Lower lobe of right lung (tissue), 2 donors: ENCODE data around the gene CPT1C. TPM values are rescaled to one million over a fixed set of nuclear protein-coding genes. Genes with fewer than 3 reads are reported as not detected.

ENCODE experiments used
- ATAC-seq, 2 donors: fragments of 200-7000 bp; cut with Tn5 transposase; one replicate each; pipeline ENCODE4 v1.9.1; 2020 to 2022; ENCODE audit warnings: mild to moderate bottlenecking in 2 of 2, moderate library complexity in 2 of 2
- DNase-seq: peaks from one replicate; pipeline ENCODE4 v3.0.0-alpha.2; 2020
- H3K27ac ChIP-seq: fragments of 200-600 bp; one replicate; pipeline ENCODE4 v1.8.0; 2022
- H3K27me3 ChIP-seq: fragments of 200-600 bp; one replicate; pipeline ENCODE4 v1.8.0; 2022; ENCODE audit warnings: low read depth
- H3K36me3 ChIP-seq: fragments of 200-600 bp; one replicate; pipeline ENCODE4 v1.8.0; 2022; ENCODE audit warnings: mild to moderate bottlenecking
- H3K4me1 ChIP-seq: fragments of 200-600 bp; one replicate; pipeline ENCODE4 v1.8.0; 2022
- H3K4me3 ChIP-seq: fragments of 200-600 bp; one replicate; pipeline ENCODE4 v1.8.0; 2022; ENCODE audit warnings: mild to moderate bottlenecking
- H3K9me3 ChIP-seq: fragments of 200-600 bp; one replicate; pipeline ENCODE4 v1.8.0; 2022
- CTCF ChIP-seq: fragments of 200-600 bp; IDR thresholded peaks from one replicate; pipeline ENCODE4 v1.8.0; 2022; ENCODE audit warnings: antibody characterized with exemption, mild to moderate bottlenecking
- intact Hi-C: fragments of 100-400 bp; cut with DNase I; formaldehyde crosslinking; loops from one replicate; pipeline ENCODE4 v1.11.0; 2022
- long read RNA-seq: library from polyadenylated mRNA; unstranded; transcript quantifications from one replicate; pipeline ENCODE4 v2.0.0, GENCODE V29; 2021
- total RNA-seq: library from RNA; stranded (reverse); fragmentation: NEBNext Ultra II Directional; extraction: Animal tissue kit (Norgen Biotek cat#: 25700); gene quantifications from one replicate; pipeline ENCODE4 v1.2.1, GENCODE V29; 2021
- donor health status: DM: no; HTN: yes; CAD: no; lungs with severe emphysema.

CPT1C gene
- total RNA-seq = 3.8 TPM
- long read RNA-seq, partial matches to known transcripts = 2 of 5 reads
- long read RNA-seq, other reads (novel, unspliced or antisense) = 1 of 5 reads

GRCh38 chr19:49690656-49691242 lies at the start of gene CPT1C:
Gene CPT1C (plus strand): TSS chr19:49691116. CDS start chr19:49692253, 1,137 bp downstream.
- H3K27me3 ChIP-seq = peaks cover 26% of the 10 kb centered on the region
- H3K4me1 ChIP-seq = peaks cover 28% of the 10 kb centered on the region
- intact Hi-C loops = no loop called here
- peaks cover 24% of the 10 kb centered on the region for H3K36me3 ChIP-seq
- DNase-seq = peak; percentile 73
- H3K4me3 ChIP-seq = peak within 1 kb of the TSS; percentile 63
- TF ChIP-seq CTCF = no peak
- H3K27ac ChIP-seq = peak within 1 kb of the TSS; percentile 61
- H3K9me3 ChIP-seq = no peaks in the 10 kb centered on the region
- peak; percentile 75 to 76 for ATAC-seq

GRCh38 chr19:49641688-49642491 lies 49.0 kb upstream of the CPT1C start, which contains the start of gene SCAF1:
Gene SCAF1 (plus strand): TSS chr19:49642209. CDS start chr19:49645027, 2,818 bp downstream.
- intact Hi-C loops = no loop called here
- Histone ChIP-seq H3K36me3 (peaks cover 19% of the 10 kb centered on the region), H3K27ac (peak within 1 kb of the TSS; percentile 99), H3K9me3 (no peaks in the 10 kb centered on the region), H3K4me1 (peaks cover 46% of the 10 kb centered on the region), H3K27me3 (no peaks in the 10 kb centered on the region), H3K4me3 (peak within 1 kb of the TSS; percentile 94)
- no peak for TF ChIP-seq CTCF
- peak; percentile 100 for DNase-seq
- peak; percentile 84 to 92 for ATAC-seq

- no peaks in the 10 kb centered on the region for H3K27me3 ChIP-seq
- H3K4me1 ChIP-seq = peaks cover 44% of the 10 kb centered on the region
- H3K9me3 ChIP-seq = no peaks in the 10 kb centered on the region
- peaks cover 26% of the 10 kb centered on the region for H3K36me3 ChIP-seq
- intact Hi-C loops = no loop called here
- H3K4me3 ChIP-seq = peak overlapping the region; percentile 94
- DNase-seq (no peak), ATAC-seq (no peak)
- no peak for TF ChIP-seq CTCF
- H3K27ac ChIP-seq = peak overlapping the region; percentile 99
These were observed 48.4 kb upstream of the CPT1C start for GRCh38 chr19:49642492-49643035.

- peaks cover 40% of the 10 kb centered on the region for H3K4me1 ChIP-seq
- H3K27me3 ChIP-seq = no peaks in the 10 kb centered on the region
- no peak overlapping the region for H3K27ac ChIP-seq
- no peak overlapping the region for H3K4me3 ChIP-seq
- no peak for TF ChIP-seq CTCF
- DNase-seq = no peak
- no peaks in the 10 kb centered on the region for H3K9me3 ChIP-seq
- no peak for ATAC-seq
- peaks cover 35% of the 10 kb centered on the region for H3K36me3 ChIP-seq
- intact Hi-C loops = no loop called here
These were observed 47.5 kb upstream of the CPT1C start for GRCh38 chr19:49643466-49643865.

GRCh38 chr19:49645592-49645991 lies 45.3 kb upstream of the CPT1C start:
- Histone ChIP-seq H3K9me3 (no peaks in the 10 kb centered on the region), H3K27me3 (no peaks in the 10 kb centered on the region), H3K36me3 (peaks cover 56% of the 10 kb centered on the region), H3K4me1 (peaks cover 32% of the 10 kb centered on the region), H3K27ac (no peak overlapping the region), H3K4me3 (no peak overlapping the region)
- intact Hi-C loops = no loop called here
- DNase-seq (no peak), ATAC-seq (no peak)
- no peak for TF ChIP-seq CTCF
